ENCODE results near the gene ARHGEF11.

Gene ARHGEF11

DNA sequence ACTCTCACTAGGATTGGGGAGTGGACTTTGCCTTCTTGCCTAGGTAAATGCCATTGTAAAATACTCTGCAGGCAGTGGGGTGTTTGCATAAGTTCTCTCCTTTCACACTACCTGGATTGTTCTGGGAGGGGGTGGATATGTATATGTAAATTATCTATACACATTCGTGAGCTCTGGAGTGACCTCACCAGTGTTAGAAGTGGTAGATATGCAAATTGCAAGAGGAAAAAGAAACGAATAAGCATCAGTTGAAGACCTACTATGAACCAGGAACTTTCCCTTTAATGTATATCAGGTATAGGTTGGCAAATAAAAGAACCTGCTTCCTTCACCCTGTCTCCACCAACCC lies 1.5 kb upstream of the ARHGEF11 start:
- DNase-seq: no peak

DNA sequence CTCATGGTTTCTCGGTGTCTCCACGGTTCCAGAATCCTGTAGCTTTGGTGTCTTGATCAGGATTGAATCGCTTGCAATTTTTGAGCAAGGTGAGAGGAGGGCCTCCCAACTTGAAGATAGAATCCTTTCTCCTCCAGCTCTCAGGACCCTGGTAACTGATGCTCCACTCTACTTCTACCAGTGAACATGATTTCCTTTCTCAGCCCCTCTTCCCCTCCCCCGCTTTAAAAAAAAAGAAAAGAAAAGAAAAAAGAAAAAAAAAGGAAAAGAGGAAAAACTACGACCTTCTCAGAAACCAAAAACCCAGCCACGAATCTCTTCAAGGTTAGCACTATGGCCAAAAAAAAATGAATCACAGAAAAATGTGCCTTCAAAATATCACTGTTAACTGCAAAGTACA lies 1.2 kb downstream of the ARHGEF11 start:
- DNase-seq: no peak

DNA sequence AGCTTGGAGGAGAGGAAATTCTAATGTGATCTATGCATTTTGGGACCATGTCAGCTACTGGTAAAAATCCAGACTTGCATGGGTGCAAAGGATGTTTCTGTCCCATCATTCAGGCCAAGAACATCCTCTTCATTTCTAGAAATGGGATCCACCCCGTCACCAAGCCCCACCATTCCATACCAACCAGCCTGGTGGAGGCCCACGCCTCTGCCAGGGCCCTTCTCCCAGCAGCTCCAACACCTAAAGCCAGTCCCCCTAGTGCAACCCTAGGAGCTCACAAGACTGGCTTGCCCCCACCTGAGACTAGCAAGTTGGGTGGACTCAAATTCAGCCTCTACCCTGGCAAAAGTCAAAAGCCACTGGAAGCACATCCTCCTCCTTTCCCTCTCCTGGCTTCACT lies 1.9 kb downstream of the ARHGEF11 start:
- no peak for DNase-seq

DNA sequence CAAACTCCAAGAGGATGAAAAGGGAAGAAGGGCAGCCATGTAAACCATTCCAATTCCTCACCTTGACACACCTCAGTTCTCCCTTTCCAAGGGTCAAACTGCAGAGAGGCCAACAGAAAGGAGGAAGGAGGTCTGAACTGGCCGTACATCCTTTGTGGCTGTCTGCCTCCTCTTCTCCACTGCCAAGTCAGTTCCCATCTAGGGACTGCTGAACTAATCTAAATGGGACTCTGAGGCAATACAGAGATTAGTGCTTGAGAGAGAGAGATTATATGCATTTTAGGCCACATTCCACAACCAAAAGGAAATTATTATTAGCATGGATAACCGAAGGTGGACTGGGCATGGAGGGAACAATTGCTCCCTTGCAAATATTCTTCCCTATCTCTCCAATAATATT lies 2.7 kb downstream of the ARHGEF11 start:
- no peak for DNase-seq

DNA sequence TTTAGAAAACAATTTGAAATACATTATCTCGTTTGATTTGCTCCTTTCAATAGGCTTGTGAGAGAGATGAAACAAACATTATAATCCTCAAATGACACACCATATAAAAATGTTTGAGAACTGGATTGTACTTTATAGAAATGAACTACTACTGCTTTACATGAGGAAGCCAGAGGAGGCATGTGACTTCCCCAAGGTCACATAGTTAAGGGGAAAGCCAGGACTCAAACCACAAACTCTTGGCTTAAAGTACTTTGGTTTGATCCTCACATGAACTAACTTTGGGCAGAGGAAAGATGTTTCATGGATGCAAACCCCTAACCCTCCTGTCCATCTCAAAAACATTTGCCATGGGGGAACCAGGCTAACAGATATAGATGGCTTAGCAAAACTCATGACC lies 4.7 kb downstream of the ARHGEF11 start:
- DNase-seq: no peak

DNA sequence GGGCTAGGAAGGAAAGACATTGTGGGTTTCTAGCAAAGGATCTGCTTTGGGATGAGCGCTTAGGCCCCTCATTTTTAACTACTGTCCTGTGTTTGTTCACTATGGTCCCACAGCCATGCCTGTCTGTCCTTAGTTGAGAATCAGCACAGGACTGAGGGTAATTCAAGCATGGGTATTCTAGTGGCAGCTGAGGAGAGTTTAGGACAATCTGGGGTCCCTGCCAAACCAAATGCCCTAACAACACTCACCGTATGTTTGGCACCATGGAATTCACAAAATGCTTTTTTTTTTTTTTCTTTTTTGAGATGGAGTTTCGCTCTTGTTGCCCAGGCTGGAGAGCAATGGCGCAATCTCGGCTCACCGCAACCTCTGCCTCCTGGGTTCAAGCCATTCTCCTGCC lies 10.4 kb downstream of the ARHGEF11 start:
- no peak for DNase-seq

DNA sequence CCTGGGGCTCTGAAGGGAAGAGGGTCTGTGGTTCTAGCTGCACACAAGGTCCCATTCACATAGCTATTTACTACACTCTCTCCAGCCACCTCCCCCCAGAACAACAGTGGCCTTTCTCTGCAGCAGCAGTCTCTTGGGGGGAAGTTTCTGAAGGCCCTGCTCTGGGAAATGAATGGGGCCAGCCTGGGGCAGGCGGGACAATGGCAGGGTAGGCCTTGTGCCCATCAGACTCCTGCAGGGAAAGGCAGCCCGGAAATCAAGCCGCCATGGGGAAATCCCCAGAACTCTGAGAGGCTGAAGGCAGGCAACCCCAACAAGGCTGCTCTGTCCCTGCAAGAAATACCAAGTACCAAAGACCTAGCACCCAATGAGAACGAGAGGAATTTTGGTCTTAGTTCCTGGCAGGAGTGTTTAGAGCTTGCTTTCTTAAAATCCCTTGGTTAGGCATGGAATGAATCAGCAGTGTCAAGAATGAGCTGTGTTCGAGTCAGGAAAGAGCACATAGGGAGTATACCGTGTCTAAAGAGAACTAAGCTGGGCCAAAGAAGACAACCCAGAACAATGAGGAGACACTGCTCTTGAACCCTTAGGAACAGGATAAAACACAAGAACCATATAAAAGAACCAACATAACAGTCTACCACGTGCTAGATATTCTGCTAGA lies 11.3 kb downstream of the ARHGEF11 start:
- DNase-seq: no peak

DNA sequence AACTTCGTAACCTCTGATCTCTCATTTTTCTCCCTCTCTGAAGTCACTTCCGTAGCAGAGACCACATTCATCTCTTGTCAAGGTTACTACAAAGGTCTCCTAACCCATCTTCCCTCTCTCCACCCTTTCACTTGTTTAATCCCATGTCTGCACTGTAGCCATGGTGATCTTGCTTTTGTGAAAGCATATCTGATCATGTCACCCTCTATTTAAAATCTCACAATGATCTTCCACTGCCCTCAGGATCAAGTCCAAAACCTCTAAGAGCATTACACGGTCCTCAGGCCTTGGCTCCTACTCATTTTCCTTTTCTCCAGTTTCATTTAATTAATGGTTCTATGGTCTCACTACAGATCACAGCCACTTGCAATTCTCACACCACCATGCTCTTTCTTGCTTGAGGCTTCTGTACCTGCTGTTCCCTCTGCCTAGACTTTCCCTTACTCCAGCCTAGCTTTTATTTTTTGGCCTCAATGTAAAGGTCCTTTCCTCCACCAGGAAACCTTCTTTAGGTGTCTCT lies 12.1 kb downstream of the ARHGEF11 start:
- DNase-seq: no peak

DNA sequence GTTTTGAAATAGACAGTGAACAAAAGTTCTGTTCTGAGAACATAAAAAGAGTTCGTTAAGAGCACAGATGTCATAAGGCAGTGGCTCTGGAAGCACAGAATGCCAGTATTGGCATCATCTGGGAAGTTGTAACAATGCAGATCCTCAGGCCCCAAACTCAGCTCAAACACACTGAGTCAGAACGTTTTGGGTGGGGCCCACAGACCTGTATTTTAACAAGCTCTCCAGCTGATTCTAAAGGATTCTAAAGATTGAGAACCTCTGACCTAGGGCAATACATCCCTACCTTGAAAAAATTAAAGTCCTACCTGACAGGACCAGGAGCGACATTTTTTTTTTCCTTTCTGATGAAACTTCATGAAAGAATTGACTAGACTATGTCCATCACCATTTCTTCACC lies 13.2 kb downstream of the ARHGEF11 start:
- no peak for DNase-seq

DNA sequence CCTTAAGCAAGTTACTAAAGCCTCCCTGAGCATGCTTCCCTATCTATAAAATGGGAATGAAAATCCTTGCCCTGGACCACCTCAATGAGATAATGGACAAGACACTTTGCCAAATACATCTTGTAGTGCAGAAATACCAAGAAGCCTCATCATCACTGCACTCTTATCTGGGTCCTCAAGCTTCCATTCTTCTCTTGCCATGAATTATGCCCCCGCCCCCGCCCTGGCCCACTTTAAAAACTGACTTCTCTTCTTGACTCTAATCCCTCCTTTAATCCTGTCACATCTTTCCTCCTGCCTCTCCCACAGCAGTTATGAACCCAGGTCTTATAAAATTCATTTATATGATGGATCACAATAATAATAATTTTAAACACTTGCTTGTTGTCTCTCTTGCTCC lies 14.8 kb downstream of the ARHGEF11 start:
- DNase-seq: no peak

DNA sequence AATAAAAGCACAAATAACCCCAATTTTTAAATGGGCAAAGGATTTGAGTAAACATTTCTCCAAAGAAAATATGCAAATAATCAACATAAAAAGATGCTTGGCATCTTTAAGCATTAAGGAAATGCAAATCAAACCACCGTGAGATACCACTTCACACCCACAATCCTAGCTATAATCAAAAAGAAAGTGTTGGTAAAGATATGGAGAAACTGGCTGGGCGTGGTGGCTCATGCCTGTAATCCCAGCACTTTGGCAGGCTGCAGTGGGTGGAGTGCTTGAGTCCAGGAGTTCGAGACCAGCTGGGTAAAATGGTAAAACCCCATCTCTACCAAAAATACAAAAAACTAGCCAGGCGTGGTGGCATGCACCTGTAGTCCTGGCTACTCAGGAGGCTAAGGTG lies 16.9 kb downstream of the ARHGEF11 start:
- no peak for DNase-seq

DNA sequence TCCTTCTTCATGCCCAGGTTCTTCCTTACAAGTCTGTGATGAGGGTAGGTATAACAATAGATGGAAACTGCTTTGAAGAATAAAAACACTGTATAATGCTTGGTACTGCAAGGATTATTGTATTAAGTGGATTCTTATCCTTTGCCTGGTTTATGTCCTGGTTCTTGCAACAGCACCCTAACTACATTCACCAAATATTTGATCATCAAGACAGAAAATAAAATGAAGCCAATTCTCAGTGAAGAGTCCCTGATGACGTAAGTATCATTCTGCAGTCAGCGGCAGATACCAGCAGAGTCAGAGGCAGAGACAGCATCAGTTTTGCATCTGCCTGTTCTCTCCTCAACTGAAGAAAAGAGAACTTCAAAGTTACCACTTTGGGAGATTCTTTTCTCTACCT lies 19.7 kb downstream of the ARHGEF11 start:
- no peak for DNase-seq

DNA sequence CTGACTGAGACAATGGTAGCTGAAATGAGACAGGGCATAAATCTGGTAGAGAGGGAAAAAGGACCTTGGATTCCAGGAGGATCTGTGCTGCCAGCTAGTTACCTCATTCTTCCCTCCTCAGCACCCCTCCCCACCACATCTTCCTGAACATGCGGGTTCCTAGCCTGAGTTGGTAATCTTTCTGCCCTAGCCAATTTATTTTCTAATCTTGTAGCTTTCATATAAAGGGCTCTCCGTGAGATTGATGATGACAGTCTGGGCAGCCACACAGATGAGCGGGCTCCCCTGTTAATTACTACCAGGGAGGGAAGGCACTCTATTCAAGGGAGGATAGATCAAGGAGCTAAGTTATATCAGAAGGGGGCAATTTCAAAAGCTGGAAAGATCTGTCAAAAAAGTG lies 20.2 kb downstream of the ARHGEF11 start:
- DNase-seq: no peak

DNA sequence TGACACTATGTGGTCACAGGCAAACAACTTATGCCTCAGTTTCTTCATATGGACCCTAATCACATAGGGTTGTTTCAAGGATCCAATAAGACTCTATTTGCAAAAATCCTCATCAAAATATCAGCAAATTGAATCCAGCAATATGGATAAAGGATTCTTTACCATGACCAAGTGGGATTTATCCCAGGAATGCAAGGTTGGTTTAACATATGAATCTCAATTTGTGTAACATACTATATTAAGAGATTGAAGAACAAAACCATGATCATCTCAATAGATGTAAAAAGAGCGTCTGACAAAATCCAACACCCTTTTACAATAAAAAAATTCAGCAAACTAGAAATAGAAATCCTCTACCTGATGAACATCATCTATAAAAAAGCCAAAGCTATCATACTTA lies 23.9 kb downstream of the ARHGEF11 start:
- DNase-seq: no peak

DNA sequence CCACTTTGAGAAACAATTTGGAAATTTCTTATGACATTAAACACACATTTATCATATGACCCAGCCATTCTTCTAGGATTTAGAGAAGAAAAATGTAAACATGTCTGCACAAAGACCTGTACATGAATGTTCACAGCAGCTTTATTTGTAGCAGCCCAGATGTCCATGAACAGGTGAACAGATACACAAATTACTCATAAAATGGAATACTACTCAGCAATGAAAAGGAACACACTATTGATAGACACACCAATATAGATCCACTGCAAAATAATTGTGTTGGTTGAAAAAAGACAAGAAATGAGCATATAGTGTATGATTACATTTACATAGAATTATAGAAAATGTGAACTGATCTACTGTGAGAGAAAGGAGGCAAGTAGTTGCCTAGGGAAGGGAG lies 26.1 kb downstream of the ARHGEF11 start:
- DNase-seq: no peak

DNA sequence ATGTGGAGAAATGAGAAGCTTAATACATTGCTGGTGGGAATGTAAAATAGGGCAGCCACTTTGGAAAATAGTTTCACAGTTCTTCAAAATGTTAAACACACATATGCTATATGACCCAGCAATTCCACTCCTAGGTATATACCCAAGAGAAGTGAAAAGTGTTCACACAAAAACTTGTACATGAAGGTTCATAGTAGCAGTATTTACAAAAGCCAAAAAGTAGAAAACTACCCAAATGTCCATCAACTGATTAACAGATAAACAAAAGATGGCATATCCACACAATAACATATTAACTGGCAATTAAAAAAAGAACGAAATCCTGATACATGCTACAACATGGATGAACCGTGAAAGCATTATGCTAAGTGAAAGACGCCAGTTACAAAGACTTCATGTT lies 33.7 kb downstream of the ARHGEF11 start:
- DNase-seq: no peak

DNA sequence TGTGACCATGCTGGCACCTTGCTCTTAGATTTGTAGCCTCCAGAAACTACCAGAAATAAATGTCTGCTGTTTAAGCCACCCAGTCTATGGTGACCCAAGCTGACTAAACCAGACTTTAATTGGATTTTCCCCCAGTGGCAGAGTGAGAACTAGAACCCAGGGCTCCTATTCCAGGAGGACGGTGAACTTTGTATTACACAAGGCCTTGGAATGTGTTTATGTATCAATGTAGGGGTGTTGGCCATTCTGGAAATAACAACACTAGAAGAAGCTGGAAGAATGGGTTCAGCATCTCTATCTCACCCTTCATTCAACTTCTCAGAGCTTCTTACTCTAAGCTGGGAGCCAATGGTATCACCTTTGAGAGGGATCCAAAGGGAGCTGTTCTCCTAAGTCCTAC lies 37.0 kb downstream of the ARHGEF11 start:
- no peak for DNase-seq

DNA sequence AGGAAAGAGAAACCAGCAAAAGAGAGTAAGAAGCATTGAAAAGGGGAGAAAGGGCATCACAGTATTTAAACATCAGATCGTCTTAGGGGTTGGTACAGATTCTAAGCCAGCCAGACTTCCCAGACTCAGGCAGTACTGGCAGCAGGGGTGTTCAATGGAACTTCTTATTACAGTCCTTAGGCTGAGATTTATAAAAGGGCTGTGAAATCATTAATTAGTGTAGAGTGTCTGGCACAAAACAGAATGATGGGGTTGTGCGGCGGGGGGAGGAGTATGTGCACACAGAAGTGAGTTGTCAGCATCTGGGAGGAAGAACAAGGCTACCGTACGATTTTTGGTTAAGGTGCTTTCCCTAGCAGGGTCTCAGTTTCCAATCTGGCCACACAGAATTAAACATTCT lies 38.2 kb downstream of the ARHGEF11 start:
- DNase-seq: no peak

DNA sequence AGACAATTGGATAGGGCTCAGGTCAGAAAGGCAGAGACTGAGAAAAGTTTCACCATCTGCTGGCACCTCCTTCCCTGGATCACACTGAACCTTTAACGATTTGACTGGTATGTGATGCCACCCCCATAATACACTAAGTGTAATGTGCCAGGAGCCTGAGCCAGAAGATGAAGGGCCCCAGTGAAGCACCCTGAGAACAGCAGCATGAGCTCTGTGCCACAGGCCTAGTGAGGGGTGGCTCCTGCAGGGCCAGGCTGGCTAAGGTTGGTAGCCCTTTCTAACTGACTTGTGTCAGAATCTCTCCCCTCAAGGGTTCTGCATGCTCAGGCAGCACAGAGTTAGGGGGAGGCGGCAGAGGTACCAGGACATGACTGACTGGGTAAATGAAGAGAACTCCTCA lies 38.9 kb downstream of the ARHGEF11 start:
- DNase-seq: no peak

DNA sequence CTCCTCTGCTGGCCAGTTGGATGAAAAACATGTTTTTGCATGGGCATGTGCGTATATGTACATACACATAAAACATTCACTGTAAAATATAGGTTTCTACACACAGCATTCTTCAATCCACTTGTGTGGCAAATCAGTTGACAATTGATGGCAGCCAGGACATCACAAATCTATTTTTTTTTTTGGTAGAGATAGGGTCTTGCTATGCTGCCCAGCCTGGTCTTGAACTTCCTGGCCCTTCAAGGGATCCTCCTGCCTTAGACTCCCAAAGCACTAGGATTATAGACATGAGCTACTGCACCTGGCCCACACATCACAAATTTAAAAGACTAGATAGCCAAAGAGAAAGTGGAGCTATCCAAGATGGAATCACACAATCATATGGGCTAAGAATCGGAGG lies 39.6 kb downstream of the ARHGEF11 start:
- no peak for DNase-seq

DNA sequence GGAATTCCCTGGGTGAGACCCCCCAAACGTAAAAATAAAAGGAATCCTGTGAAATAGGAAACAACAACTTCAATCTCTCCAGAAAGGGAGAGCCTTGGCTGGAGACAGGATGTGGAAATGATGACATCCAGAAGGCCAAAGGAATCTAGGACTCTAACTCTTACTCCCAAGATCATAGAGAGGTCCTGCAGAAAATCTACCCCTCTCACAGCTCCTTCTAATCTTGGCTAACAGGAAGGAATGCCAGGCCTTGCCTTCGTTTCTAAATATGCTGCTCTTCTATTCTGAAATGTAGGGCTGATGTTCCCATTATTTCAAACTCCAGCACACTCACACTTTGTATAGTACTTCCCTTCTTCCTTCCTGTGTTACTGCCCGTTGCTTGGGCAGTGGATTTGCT lies 40.7 kb downstream of the ARHGEF11 start:
- DNase-seq: no peak

DNA sequence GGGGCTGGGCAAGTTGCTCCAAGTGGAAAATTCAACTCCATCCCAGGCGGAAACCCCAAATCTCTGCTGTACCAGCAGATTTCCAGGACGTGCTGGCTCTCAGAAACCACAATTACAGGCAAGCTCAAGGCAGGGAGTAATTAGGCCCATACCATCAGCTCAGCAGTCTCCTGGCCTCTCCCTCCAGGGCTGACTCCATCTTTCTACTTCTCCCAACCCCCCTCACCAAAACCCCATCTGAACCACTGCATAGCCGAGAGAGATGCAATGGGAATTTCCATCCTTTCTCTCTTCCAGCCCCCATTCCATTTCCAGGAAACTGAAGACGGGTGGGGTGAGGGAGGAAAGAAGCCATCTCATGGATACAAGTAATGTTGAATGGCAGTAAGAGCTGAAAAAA lies 41.2 kb downstream of the ARHGEF11 start:
- no peak for DNase-seq

DNA sequence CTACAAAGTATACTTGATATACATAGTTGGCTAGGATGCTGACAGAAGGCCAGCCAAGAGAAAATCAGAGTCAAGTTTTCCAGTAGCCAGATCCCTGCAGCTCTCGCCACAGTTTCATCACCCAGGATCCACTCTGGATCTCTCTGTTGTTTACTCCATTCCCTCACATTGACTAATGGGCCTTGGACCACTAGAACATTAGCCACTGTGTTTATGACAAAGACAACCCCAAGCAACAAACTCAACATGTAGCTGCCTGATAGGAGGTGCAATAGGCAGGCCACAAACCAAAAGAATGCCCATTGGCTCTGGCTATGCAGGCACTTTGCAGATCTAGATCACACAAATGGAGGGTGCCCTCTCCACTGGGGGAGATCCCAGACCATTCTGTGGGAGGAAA lies 44.2 kb downstream of the ARHGEF11 start:
- no peak for DNase-seq

DNA sequence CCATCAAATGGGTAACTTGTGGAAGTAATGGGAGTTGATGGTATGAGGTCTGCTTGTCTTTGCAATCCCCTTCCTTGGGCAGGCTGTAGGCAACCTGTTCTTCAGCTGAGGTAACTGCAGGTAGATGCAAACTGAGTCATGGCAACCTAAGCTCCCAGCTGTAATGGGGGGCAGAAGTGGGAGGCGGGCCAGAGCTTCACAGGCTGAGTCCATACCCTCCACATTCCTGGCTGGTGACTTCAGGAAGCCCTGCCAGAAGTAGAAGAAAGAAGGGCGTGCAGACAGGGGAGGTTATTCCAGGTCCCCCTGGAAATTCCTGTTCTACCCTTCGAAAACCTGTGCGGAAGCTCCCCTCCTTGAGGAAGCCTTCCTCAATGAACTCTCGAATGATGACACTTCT lies 44.9 kb downstream of the ARHGEF11 start:
- DNase-seq: no peak

DNA sequence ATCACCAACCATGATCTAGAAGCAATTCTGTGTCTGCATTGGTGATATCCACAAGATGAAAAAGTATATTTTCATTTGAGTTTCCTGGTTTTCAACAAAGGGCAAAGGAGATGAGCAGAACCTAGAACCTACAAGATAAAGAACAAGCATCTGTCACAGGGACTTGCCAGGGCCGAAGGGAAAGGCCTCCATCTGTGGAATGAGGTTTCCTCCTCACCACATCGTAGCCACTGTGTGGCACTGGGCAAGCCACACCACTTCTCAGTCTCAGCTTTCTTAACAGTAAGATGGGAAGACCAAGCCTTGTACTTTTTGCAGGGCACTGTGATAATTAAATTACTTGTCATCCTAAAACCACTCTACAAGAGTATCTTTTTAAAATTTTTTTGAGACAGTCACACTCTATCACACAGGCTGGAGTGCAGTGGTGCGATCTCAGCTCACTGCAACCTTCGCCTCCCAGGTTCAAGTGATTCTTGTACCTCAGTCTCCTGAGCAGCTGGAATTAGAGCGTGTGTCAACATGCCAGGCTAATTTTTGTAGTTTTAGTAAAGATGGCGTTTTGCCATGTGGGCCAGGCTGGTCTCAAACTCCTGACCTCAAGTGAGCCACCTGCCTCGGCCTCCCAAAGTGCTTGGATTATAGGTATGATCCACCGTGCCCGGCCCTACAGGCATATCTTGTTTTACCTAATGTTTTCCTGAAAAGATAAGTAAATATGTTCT lies 45.8 kb downstream of the ARHGEF11 start:
- DNase-seq: no peak

Data from stimulated activated CD4-positive, alpha-beta T cell treated with anti-CD3 and anti-CD28 coated beads, Interleukin-1b, Interleukin-23, amount 100 ng/mL, for 48 hours (primary cell).